CD4-positive, CD25-positive, alpha-beta regulatory T cell (primary cell): ENCODE measurements around the gene MARVELD1. TPM values are rescaled to one million over a fixed set of nuclear protein-coding genes. Genes with fewer than 3 reads are reported as not detected.

Experiments used
- ATAC-seq, 2 donors: fragments of 150-1000 bp; cut with Tn5 transposase; one replicate each; pipeline ENCODE4 v1.10.0; 2021; ENCODE audit warnings: low read depth in 2 of 2, moderate number of reproducible peaks in 2 of 2, moderate library complexity in 1 of 2
- DNase-seq, 3 donors: peaks; one replicate each; pipeline versions ENCODE4 v3.0.0 to v3.0.0-alpha.2; 2012 to 2022; ENCODE audit warnings: mixed read lengths in 1 of 3
- H3K27ac ChIP-seq: one replicate; pipeline ENCODE4 v1.7.0; 2013; ENCODE audit warnings: mild to moderate bottlenecking, low read length; ENCODE audit not compliant: insufficient read depth, poor library complexity, severe bottlenecking
- H3K27me3 ChIP-seq: one replicate; pipeline ENCODE4 v1.7.0; 2013; ENCODE audit warnings: low read length; ENCODE audit not compliant: control insufficient read depth, insufficient read depth
- H3K36me3 ChIP-seq: one replicate; pipeline ENCODE4 v1.7.0; 2013; ENCODE audit warnings: mild to moderate bottlenecking, low read length, moderate library complexity; ENCODE audit not compliant: control insufficient read depth, insufficient read depth
- H3K4me1 ChIP-seq: 2 replicates; pipeline ENCODE4 v1.7.0; 2013; ENCODE audit warnings: mild to moderate bottlenecking, low read length; ENCODE audit not compliant: insufficient read depth, control insufficient read depth, poor library complexity, severe bottlenecking
- H3K4me3 ChIP-seq: one replicate; pipeline ENCODE4 v1.7.0; 2013; ENCODE audit warnings: low read depth, mild to moderate bottlenecking, low read length, moderate library complexity
- H3K9me3 ChIP-seq, 2 experiments: 1 replicate in 1 of 2; 2 replicates in 1 of 2; pipeline ENCODE4 v1.7.0; 2013; ENCODE audit warnings: low read length in 2 of 2, mild to moderate bottlenecking in 1 of 2, moderate library complexity in 1 of 2; ENCODE audit not compliant: control insufficient read depth in 2 of 2
- H3K27ac Mint-ChIP-seq, 3 donors: one replicate each; pipeline ENCODE4 v1.8.0; 2020 to 2022; ENCODE audit warnings: mild to moderate bottlenecking in 3 of 3, mixed read lengths in 3 of 3, moderate library complexity in 2 of 3
- H3K27me3 Mint-ChIP-seq: one replicate; pipeline ENCODE4 v1.8.0; 2022; ENCODE audit warnings: mild to moderate bottlenecking, mixed read lengths
- H3K36me3 Mint-ChIP-seq: one replicate; pipeline ENCODE4 v1.8.0; 2020; ENCODE audit warnings: mixed read lengths
- H3K4me1 Mint-ChIP-seq, 4 donors: one replicate each; pipeline ENCODE4 v1.8.0; 2020 to 2022; ENCODE audit warnings: mixed read lengths in 4 of 4, mild to moderate bottlenecking in 1 of 4
- H3K4me3 Mint-ChIP-seq, 4 donors: one replicate each; pipeline ENCODE4 v1.8.0; 2020 to 2022; ENCODE audit warnings: mild to moderate bottlenecking in 4 of 4, mixed read lengths in 4 of 4, moderate library complexity in 3 of 4
- H3K9me3 Mint-ChIP-seq, 7 donors: one replicate each; pipeline ENCODE4 v1.8.0; 2020 to 2022; ENCODE audit warnings: mixed read lengths in 7 of 7, mild to moderate bottlenecking in 3 of 7, moderate library complexity in 2 of 7
- polyA plus RNA-seq, 4 donors: library from polyadenylated mRNA; unstranded; fragments of 300-500 nt; fragmentation: Illumina TruSeq; gene quantifications; one replicate each; pipeline ENCODE4 v1.2.3, GENCODE V29; 2021
- total RNA-seq: library from RNA; stranded (reverse); gene quantifications from one replicate; pipeline ENCODE4 v1.2.3, GENCODE V29; 2022

The MARVELD1 gene
- total and polyA plus RNA-seq, 5 donors from 2014 or later = 0.62 TPM; not detected in 4

DNA sequence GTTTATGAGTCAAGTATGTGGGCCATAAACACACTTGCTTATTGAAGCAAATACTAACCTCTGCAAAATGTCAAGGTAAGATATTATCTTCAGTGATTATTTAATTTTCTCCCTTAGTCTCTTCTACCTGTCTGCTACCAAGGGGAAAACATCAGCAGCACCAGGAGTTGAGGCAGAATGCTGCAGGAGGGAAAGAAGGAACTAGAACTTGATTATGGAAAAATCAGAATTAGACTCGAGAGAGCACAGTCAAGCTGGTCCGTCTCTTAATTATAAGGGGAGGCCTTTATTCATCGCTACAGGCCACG is 18.5 kb downstream of the MARVELD1 start:
- H3K27ac Mint-ChIP-seq = no peak overlapping the region
- Histone ChIP-seq H3K27me3 (peaks cover under 1% of the 10 kb centered on the region), H3K4me1 (peaks cover 4% of the 10 kb centered on the region), H3K4me3 (no peak overlapping the region), H3K27ac (no peak overlapping the region), H3K9me3 (no peaks in the 10 kb centered on the region), H3K36me3 (no peaks in the 10 kb centered on the region)
- no peak for ATAC-seq
- peak overlapping the region in 2 of 4 donors; percentile 51 for H3K4me3 Mint-ChIP-seq
- peaks cover 2% of the 10 kb centered on the region for H3K36me3 Mint-ChIP-seq
- H3K4me1 Mint-ChIP-seq = peaks cover 3 to 14% (median 5%) of the 10 kb centered on the region in 4 donors
- peaks cover 20% of the 10 kb centered on the region for H3K27me3 Mint-ChIP-seq
- peaks cover 0 to 1% (median 0%) of the 10 kb centered on the region in 7 donors for H3K9me3 Mint-ChIP-seq
- no peak for DNase-seq

DNA sequence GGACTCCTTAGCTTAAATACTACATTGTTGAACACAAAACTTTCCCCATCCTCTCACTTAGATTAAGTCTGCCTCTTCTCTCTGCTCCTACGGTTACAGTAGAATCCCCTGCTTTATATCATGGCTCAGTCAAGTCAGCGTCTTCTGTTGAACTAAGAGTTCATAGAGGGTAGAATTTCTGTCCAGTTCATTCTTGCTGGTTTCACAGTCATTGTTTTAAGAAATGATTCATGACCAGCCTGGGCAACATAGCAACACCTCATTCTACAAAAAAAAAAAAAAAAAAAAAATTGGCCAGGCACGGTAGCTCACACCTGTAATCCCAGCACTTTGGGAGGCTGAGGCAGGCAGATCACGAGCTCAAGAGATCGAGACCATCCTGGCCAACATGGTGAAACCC is 19.7 kb downstream of the MARVELD1 start:
- Histone ChIP-seq H3K4me1 (peaks cover 14% of the 10 kb centered on the region), H3K4me3 (no peak overlapping the region), H3K27ac (no peak overlapping the region), H3K36me3 (no peaks in the 10 kb centered on the region), H3K27me3 (no peaks in the 10 kb centered on the region), H3K9me3 (no peaks in the 10 kb centered on the region)
- no peak for ATAC-seq
- peaks cover 10% of the 10 kb centered on the region for H3K36me3 Mint-ChIP-seq
- peaks cover 20% of the 10 kb centered on the region for H3K27me3 Mint-ChIP-seq
- DNase-seq = no peak
- peaks cover 10 to 24% (median 14%) of the 10 kb centered on the region in 4 donors for H3K4me1 Mint-ChIP-seq
- H3K9me3 Mint-ChIP-seq = peaks cover 0 to 1% (median 0%) of the 10 kb centered on the region in 7 donors
- H3K4me3 Mint-ChIP-seq = peak overlapping the region in 1 of 4 donors; percentile 2
- H3K27ac Mint-ChIP-seq = no peak overlapping the region

- peaks cover 18% of the 10 kb centered on the region for H3K27me3 Mint-ChIP-seq
- H3K4me1 ChIP-seq = peaks cover 21% of the 10 kb centered on the region
- peaks cover 14 to 29% (median 18%) of the 10 kb centered on the region in 4 donors for H3K4me1 Mint-ChIP-seq
- no peaks in the 10 kb centered on the region for H3K27me3 ChIP-seq
- peaks cover under 1% of the 10 kb centered on the region for H3K36me3 ChIP-seq
- H3K9me3 Mint-ChIP-seq = peaks cover 0 to 1% (median 0%) of the 10 kb centered on the region in 7 donors
- ATAC-seq (no peak), DNase-seq (no peak)
- peak overlapping the region in 1 of 3 donors; percentile 40 for H3K27ac Mint-ChIP-seq
- H3K4me3 Mint-ChIP-seq = peak overlapping the region in 2 of 4 donors; percentile 73 to 99
- H3K27ac ChIP-seq = no peak overlapping the region
- no peaks in the 10 kb centered on the region for H3K9me3 ChIP-seq
- H3K36me3 Mint-ChIP-seq = peaks cover 12% of the 10 kb centered on the region
- no peak overlapping the region for H3K4me3 ChIP-seq
Measured at GRCh38 chr10:97734021-97734420, 20.5 kb downstream of the MARVELD1 start.

DNA sequence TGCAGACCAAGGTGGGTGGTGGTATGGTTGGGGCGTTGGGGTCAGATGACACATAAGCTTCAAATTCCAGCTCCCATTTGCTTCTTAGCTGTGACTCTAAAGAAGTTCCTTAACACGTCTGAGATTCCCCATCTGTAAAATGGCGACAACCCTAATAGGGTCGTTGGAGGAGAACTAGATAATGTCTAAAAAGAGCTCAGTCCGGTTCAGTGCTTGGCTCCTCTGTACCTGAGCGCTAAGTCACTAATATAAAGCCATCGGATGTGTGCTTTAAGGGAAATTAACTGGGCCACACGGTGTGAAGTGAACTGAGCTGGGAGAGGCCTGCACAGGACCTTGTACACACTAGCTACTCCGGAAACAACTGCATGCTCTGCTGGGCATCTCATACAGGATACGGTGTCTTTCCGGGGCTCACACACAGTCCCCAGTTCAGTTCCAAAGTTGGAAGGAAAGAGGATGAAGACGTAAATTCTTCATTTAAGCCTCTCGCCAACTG is 22.9 kb downstream of the MARVELD1 start:
- Mint-ChIP-seq H3K27ac (peak overlapping the region in 2 of 3 donors; percentile 98 to 99), H3K36me3 (peaks cover 31% of the 10 kb centered on the region), H3K9me3 (no peaks in the 10 kb centered on the region), H3K4me3 (peak overlapping the region; percentile 99 to 100 (median 99)), H3K27me3 (peaks cover 4% of the 10 kb centered on the region), H3K4me1 (peaks cover 19 to 53% (median 34%) of the 10 kb centered on the region in 4 donors)
- no peak for DNase-seq
- Histone ChIP-seq H3K4me1 (peaks cover 38% of the 10 kb centered on the region), H3K4me3 (peak overlapping the region; percentile 95), H3K9me3 (no peaks in the 10 kb centered on the region), H3K36me3 (peaks cover 20% of the 10 kb centered on the region), H3K27ac (peak overlapping the region; percentile 92), H3K27me3 (no peaks in the 10 kb centered on the region)
- peak in 1 of 2 donors; percentile 1 for ATAC-seq

GRCh38 chr10:97736902-97737769 is 23.6 kb downstream of the MARVELD1 start, which contains the start of gene ZFYVE27:
Gene ZFYVE27 (plus strand): TSS chr10:97737128. CDS start chr10:97738478, 1,350 bp downstream.
- peak; percentile 92 to 95 (median 93) for DNase-seq
- Mint-ChIP-seq H3K27ac (peak within 1 kb of the TSS; percentile 96 to 99 (median 98)), H3K9me3 (no peaks in the 10 kb centered on the region), H3K36me3 (peaks cover 33% of the 10 kb centered on the region), H3K4me1 (peaks cover 19 to 60% (median 35%) of the 10 kb centered on the region in 4 donors), H3K27me3 (peaks cover 4% of the 10 kb centered on the region), H3K4me3 (peak within 1 kb of the TSS; percentile 99 to 100 (median 99))
- H3K9me3 ChIP-seq = no peaks in the 10 kb centered on the region
- H3K4me3 ChIP-seq = peak within 1 kb of the TSS; percentile 95
- H3K4me1 ChIP-seq = peaks cover 38% of the 10 kb centered on the region
- H3K36me3 ChIP-seq = peaks cover 26% of the 10 kb centered on the region
- H3K27me3 ChIP-seq = no peaks in the 10 kb centered on the region
- H3K27ac ChIP-seq = peak within 1 kb of the TSS; percentile 92
- peak; percentile 87 for ATAC-seq

DNA sequence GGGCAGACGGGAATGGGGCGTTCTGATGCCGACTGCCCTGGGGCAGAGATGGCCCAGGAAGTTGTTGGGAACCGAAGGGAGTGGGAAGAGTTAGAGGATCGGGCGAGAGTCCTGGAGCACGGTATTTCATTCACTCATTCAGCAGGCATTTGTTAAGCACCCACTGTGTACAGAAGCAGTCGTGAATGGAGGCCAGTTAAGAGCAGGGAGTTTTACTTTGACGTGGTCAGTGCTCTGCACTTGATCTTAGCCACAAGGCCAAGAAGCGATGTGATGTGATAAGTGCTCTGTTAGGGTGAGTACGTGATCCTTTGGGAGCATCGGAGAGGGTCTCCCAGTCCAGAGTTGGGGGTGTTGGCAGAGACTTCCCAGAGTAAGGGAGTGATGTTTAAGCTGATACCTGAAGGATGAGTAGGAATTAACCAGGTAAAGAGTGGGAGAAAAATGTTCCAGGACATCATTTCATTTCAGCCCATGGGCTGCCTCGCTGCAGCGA is 24.3 kb downstream of the MARVELD1 start:
- Histone ChIP-seq H3K27me3 (no peaks in the 10 kb centered on the region), H3K4me3 (peak overlapping the region; percentile 95), H3K27ac (peak overlapping the region; percentile 92), H3K36me3 (peaks cover 32% of the 10 kb centered on the region), H3K4me1 (peaks cover 39% of the 10 kb centered on the region), H3K9me3 (no peaks in the 10 kb centered on the region)
- H3K27me3 Mint-ChIP-seq = peaks cover 4% of the 10 kb centered on the region
- ATAC-seq (no peak), DNase-seq (no peak)
- peak overlapping the region; percentile 18 to 99 (median 98) for H3K27ac Mint-ChIP-seq
- H3K9me3 Mint-ChIP-seq = no peaks in the 10 kb centered on the region
- H3K36me3 Mint-ChIP-seq = peaks cover 36% of the 10 kb centered on the region
- H3K4me1 Mint-ChIP-seq = peaks cover 19 to 62% (median 37%) of the 10 kb centered on the region in 4 donors
- peak overlapping the region; percentile 99 to 100 (median 99) for H3K4me3 Mint-ChIP-seq

DNA sequence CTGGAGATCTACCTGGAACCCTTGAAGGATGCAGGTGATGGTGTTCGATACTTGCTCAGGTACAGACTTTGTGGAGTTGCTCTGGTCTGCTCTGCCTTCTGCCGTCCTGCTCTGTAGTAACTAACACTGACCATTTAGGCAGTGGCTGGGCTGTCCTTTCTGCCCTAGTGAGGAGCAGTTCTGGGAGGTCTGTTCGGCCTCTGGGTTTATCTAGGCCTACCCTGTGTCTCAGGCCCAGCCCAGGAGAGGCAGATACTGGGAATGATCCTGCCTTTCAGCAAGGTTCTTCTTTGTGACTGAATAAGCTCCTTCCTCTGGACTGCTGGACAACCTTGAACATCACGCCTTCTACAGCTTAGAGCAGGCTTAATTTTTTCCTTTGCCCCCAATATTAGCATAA is 25.1 kb downstream of the MARVELD1 start:
- peak overlapping the region in 2 of 3 donors; percentile 98 to 99 for H3K27ac Mint-ChIP-seq
- H3K9me3 ChIP-seq = no peaks in the 10 kb centered on the region

More for the DNA sequence above, 25.1 kb downstream of the MARVELD1 start:
- no peak for ATAC-seq
- H3K36me3 Mint-ChIP-seq = peaks cover 42% of the 10 kb centered on the region
- H3K27me3 Mint-ChIP-seq = peaks cover 4% of the 10 kb centered on the region
- H3K27me3 ChIP-seq = no peaks in the 10 kb centered on the region
- H3K27ac ChIP-seq = no peak overlapping the region
- H3K4me1 ChIP-seq = peaks cover 41% of the 10 kb centered on the region
- H3K36me3 ChIP-seq = peaks cover 40% of the 10 kb centered on the region
- H3K4me1 Mint-ChIP-seq = peaks cover 19 to 70% (median 39%) of the 10 kb centered on the region in 4 donors
- no peaks in the 10 kb centered on the region for H3K9me3 Mint-ChIP-seq
- DNase-seq = no peak
- peak overlapping the region; percentile 99 to 100 (median 99) for H3K4me3 Mint-ChIP-seq
- peak overlapping the region; percentile 95 for H3K4me3 ChIP-seq
